CD4-positive, alpha-beta T cell (primary cell): ENCODE data around the gene PMIS2. TPM values are rescaled to one million over a fixed set of nuclear protein-coding genes. Genes with fewer than 3 reads are reported as not detected.

Experiments used
- ATAC-seq: fragments of 200-7000 bp; cut with Tn5 transposase; one replicate; pipeline ENCODE4 v1.10.0; 2022; ENCODE audit warnings: mild to moderate bottlenecking; ENCODE audit not compliant: poor library complexity
- CTCF ChIA-PET: fragments of 350-600 bp; sonication (Branson Sonifier 250); formaldehyde crosslinking; loops from one replicate; lab custom pipeline; 2021; ENCODE audit warnings: antibody characterized with exemption, inconsistent platforms; lab: Charles Lee
- POLR2A ChIA-PET: fragments of 350-600 bp; sonication (Branson Sonifier 250); formaldehyde crosslinking; loops from one replicate; lab custom pipeline; 2021; ENCODE audit warnings: antibody characterized with exemption, inconsistent platforms; lab: Charles Lee
- DNase-seq, 14 experiments: peaks; one replicate each; pipeline ENCODE4 v3.0.0-alpha.2; 2013 to 2020; ENCODE audit warnings: mixed read lengths in 2 of 14
- H3K27ac ChIP-seq, 2 donors: one replicate each; pipeline versions ENCODE4 v1.5.1 to v1.7.0; 2013; ENCODE audit warnings: low read length in 2 of 2, low read depth in 1 of 2, mild to moderate bottlenecking in 1 of 2
- H3K27me3 ChIP-seq, 2 experiments: 1 replicate in 1 of 2; 2 replicates in 1 of 2; pipeline versions ENCODE4 v1.6.1 to v1.7.0; 2013; ENCODE audit warnings: low read length in 2 of 2, control low read depth in 1 of 2, mild to moderate bottlenecking in 1 of 2, moderate library complexity in 1 of 2; ENCODE audit not compliant: insufficient read depth in 2 of 2, control insufficient read depth in 1 of 2
- H3K36me3 ChIP-seq: one replicate; pipeline ENCODE4 v1.6.1; 2013; ENCODE audit warnings: low read length, control low read depth; ENCODE audit not compliant: insufficient read depth
- H3K4me1 ChIP-seq: one replicate; pipeline ENCODE4 v1.6.1; 2013; ENCODE audit warnings: low read length, control low read depth; ENCODE audit not compliant: insufficient read depth
- H3K4me3 ChIP-seq: one replicate; pipeline ENCODE4 v1.5.1; 2013; ENCODE audit warnings: mild to moderate bottlenecking, low read length, moderate library complexity
- H3K9me3 ChIP-seq, 2 experiments: 1 replicate in 1 of 2; 2 replicates in 1 of 2; pipeline versions ENCODE4 v1.6.1 to v1.7.0; 2013; ENCODE audit warnings: low read length in 2 of 2, mild to moderate bottlenecking in 2 of 2, control low read depth in 1 of 2, moderate library complexity in 1 of 2; ENCODE audit not compliant: control insufficient read depth in 1 of 2, insufficient read depth in 1 of 2
- H3K27ac Mint-ChIP-seq: one replicate; pipeline ENCODE4 v1.8.0; 2020; ENCODE audit warnings: mixed read lengths
- H3K27me3 Mint-ChIP-seq: one replicate; pipeline ENCODE4 v1.8.0; 2021; ENCODE audit warnings: mixed read lengths
- H3K36me3 Mint-ChIP-seq: one replicate; pipeline ENCODE4 v1.8.0; 2021; ENCODE audit warnings: low read depth, mixed read lengths
- H3K4me1 Mint-ChIP-seq: one replicate; pipeline ENCODE4 v1.8.0; 2021; ENCODE audit warnings: low read depth, mixed read lengths
- H3K4me3 Mint-ChIP-seq: one replicate; pipeline ENCODE4 v1.8.0; 2020; ENCODE audit warnings: mild to moderate bottlenecking, mixed read lengths
- H3K9me3 Mint-ChIP-seq: one replicate; pipeline ENCODE4 v1.8.0; 2020; ENCODE audit warnings: mixed read lengths
- CTCF ChIP-seq: fragments of 200-600 bp; IDR thresholded peaks from one replicate; pipeline ENCODE4 v1.8.0; 2022; ENCODE audit warnings: antibody characterized with exemption, mild to moderate bottlenecking
- intact Hi-C, 2 experiments: fragments of 100-400 bp; cut with DNase I in 1 of 2; cut with micrococcal nuclease in 1 of 2; formaldehyde crosslinking; loops; one replicate each; pipeline versions ENCODE4 v1.15.1 to v1.9.0; 2023 to 2025; cut with DNase I, micrococcal nuclease
- total RNA-seq, 174 experiments: library from RNA in 2 of 174; stranded (reverse) in 2 of 174; gene quantifications; one replicate each; pipeline ENCODE4 v1.2.3 and lab custom pipeline; 2021 to 2026

The PMIS2 gene
- total RNA-seq, 2 experiments from 2014 or later = not detected

GRCh38 chr19:35629332-35629633 lies 43.3 kb downstream of the PMIS2 start:
- ChIA-PET CTCF (no interaction called here), POLR2A (interaction anchor here (0.8 to 1.3 kb wide), 2 partner anchors 15 to 16 kb away, joined by 3 to 5 read pairs; partner anchors contain the start of gene HAUS5)
- Mint-ChIP-seq H3K9me3 (no peaks in the 10 kb centered on the region), H3K4me1 (peaks cover 29% of the 10 kb centered on the region), H3K27me3 (no peaks in the 10 kb centered on the region), H3K4me3 (peak overlapping the region; percentile 99), H3K36me3 (peaks cover 47% of the 10 kb centered on the region), H3K27ac (peak overlapping the region; percentile 89)
- intact Hi-C loops = loop anchor here in 1 of 2 experiments (2.0 to 5.0 kb wide), 3 partner anchors 16 to 82 kb away; partner anchors contain the start of genes HAUS5 and TMEM147
- peaks cover 23% of the 10 kb centered on the region for H3K4me1 ChIP-seq
- H3K27ac ChIP-seq = peak overlapping the region; percentile 81 to 90
- peaks cover 41% of the 10 kb centered on the region for H3K36me3 ChIP-seq
- peak overlapping the region; percentile 87 for H3K4me3 ChIP-seq
- H3K9me3 ChIP-seq = no peaks in the 10 kb centered on the region
- no peaks in the 10 kb centered on the region for H3K27me3 ChIP-seq
- no peak for TF ChIP-seq CTCF
- no peak for DNase-seq
- no peak for ATAC-seq

GRCh38 chr19:35633727-35634440 lies 47.9 kb downstream of the PMIS2 start:
- Histone ChIP-seq H3K4me1 (peaks cover 13% of the 10 kb centered on the region), H3K27me3 (no peaks in the 10 kb centered on the region), H3K9me3 (no peaks in the 10 kb centered on the region), H3K27ac (no peak overlapping the region), H3K4me3 (no peak overlapping the region), H3K36me3 (peaks cover 76% of the 10 kb centered on the region)
- Mint-ChIP-seq H3K9me3 (no peaks in the 10 kb centered on the region), H3K36me3 (peaks cover 74% of the 10 kb centered on the region), H3K4me1 (peaks cover 16% of the 10 kb centered on the region), H3K27me3 (no peaks in the 10 kb centered on the region), H3K4me3 (no peak overlapping the region), H3K27ac (no peak overlapping the region)
- TF ChIP-seq CTCF = no peak
- ChIA-PET CTCF (no interaction called here), POLR2A (no interaction called here)
- DNase-seq (no peak), ATAC-seq (no peak)
- intact Hi-C loops = no loop called here

- CTCF ChIA-PET = no interaction called here
- peaks cover 55% of the 10 kb centered on the region for H3K36me3 Mint-ChIP-seq
- H3K4me3 Mint-ChIP-seq = no peak overlapping the region
- POLR2A ChIA-PET = no interaction called here
- Histone ChIP-seq H3K9me3 (no peaks in the 10 kb centered on the region), H3K36me3 (peaks cover 61% of the 10 kb centered on the region), H3K27me3 (no peaks in the 10 kb centered on the region), H3K4me1 (peaks cover 6% of the 10 kb centered on the region), H3K4me3 (no peak overlapping the region), H3K27ac (no peak overlapping the region)
- DNase-seq = no peak
- intact Hi-C loops = no loop called here
- no peak for TF ChIP-seq CTCF
- H3K4me1 Mint-ChIP-seq = peaks cover 13% of the 10 kb centered on the region
- no peaks in the 10 kb centered on the region for H3K9me3 Mint-ChIP-seq
- H3K27me3 Mint-ChIP-seq = no peaks in the 10 kb centered on the region
- no peak overlapping the region for H3K27ac Mint-ChIP-seq
- ATAC-seq = no peak
These were observed 50.7 kb downstream of the PMIS2 start for GRCh38 chr19:35636651-35637050.

Other genes with a start within 250 kb of the PMIS2 start
- not detected for gene FFAR1, start 238.3 kb upstream of the PMIS2 start, total RNA-seq
- not detected for gene FFAR3, start 227.7 kb upstream of the PMIS2 start, total RNA-seq
- gene GPR42, start 215.1 kb upstream of the PMIS2 start, total RNA-seq = under 1 TPM in 1 of 2 experiments, not detected in 1; 0.14 TPM
- gene FFAR2, start 137.9 kb upstream of the PMIS2 start, total RNA-seq = under 1 TPM in 1 of 2 experiments, not detected in 1; 0.41 TPM
- gene KRTDAP, start 95.7 kb upstream of the PMIS2 start, total RNA-seq = not detected
- not detected for gene DMKN, start 72.5 kb upstream of the PMIS2 start, total RNA-seq
- gene SBSN, start 57.9 kb upstream of the PMIS2 start, total RNA-seq = not detected
- not detected for gene GAPDHS, start 52.7 kb upstream of the PMIS2 start, total RNA-seq
- gene TMEM147, start 40.5 kb upstream of the PMIS2 start, total RNA-seq = 10 to 100 TPM; 20.3 to 22.0 TPM
- not detected for gene ATP4A, start 22.5 kb upstream of the PMIS2 start, total RNA-seq
- gene HAUS5, start 26.6 kb downstream of the PMIS2 start, total RNA-seq = 10 to 100 TPM; 28.4 to 29.9 TPM
- gene RBM42, start 42.9 kb downstream of the PMIS2 start, total RNA-seq = 10 to 100 TPM; 45.7 to 48.8 TPM
- gene ETV2, start 55.6 kb downstream of the PMIS2 start, total RNA-seq = under 1 TPM; 0.58 to 0.59 TPM
- 100 to 1,000 TPM; 136 to 144 TPM for gene COX6B1, start 62.1 kb downstream of the PMIS2 start, total RNA-seq
- under 1 TPM; 0.36 to 0.47 TPM for gene UPK1A, start 80.3 kb downstream of the PMIS2 start, total RNA-seq
- 1 to 10 TPM; 2.2 to 3.3 TPM for gene ZBTB32, start 118.4 kb downstream of the PMIS2 start, total RNA-seq
- gene KMT2B, start 131.8 kb downstream of the PMIS2 start, total RNA-seq = 10 to 100 TPM; 59.4 to 59.7 TPM
- 10 to 100 TPM; 40.3 to 43.1 TPM for gene IGFLR1, start 156.3 kb downstream of the PMIS2 start, total RNA-seq
- 10 to 100 TPM; 74.6 to 85.8 TPM for gene U2AF1L4, start 159.2 kb downstream of the PMIS2 start, total RNA-seq
- gene PSENEN, start 159.5 kb downstream of the PMIS2 start, total RNA-seq = 1 to 10 TPM; 7.3 to 9.4 TPM
- gene LIN37, start 162.4 kb downstream of the PMIS2 start, total RNA-seq = 1 to 10 TPM; 4.8 to 6.0 TPM
- not detected for gene HSPB6, start 170.9 kb downstream of the PMIS2 start, total RNA-seq
- 10 to 100 TPM; 19.4 to 22.6 TPM for gene PROSER3, start 172.0 kb downstream of the PMIS2 start, total RNA-seq
- 10 to 100 TPM; 16.4 to 19.5 TPM for gene ARHGAP33, start 189.4 kb downstream of the PMIS2 start, total RNA-seq
- gene PRODH2, start 226.7 kb downstream of the PMIS2 start, total RNA-seq = not detected